Esophagus mucosa (tissue), 1 donor: Measurements from ENCODE around the gene LDB2. TPM values are rescaled to one million over a fixed set of nuclear protein-coding genes. Genes with fewer than 3 reads are reported as not detected.
A peak's percentile ranks its signal among the peaks of the same experiment; 100 is the strongest.
"Not testable (repeated sequence)": the region's sequence is repeated elsewhere in the genome, so short reads cannot be mapped to it uniquely, and the experiment has no call there.

Source experiments
- ATAC-seq: fragments of 200-7000 bp; cut with Tn5 transposase; one replicate; pipeline ENCODE4 v1.9.1; 2020
- total RNA-seq: library from RNA; stranded (reverse); gene quantifications from one replicate; pipeline ENCODE4 v1.2.4, GENCODE V29; 2023
- donor health status: DM: yes; HTN: yes; CAD: no.

The LDB2 gene
- total RNA-seq, 1 donor from 2014 or later: 4.9 TPM

DNA sequence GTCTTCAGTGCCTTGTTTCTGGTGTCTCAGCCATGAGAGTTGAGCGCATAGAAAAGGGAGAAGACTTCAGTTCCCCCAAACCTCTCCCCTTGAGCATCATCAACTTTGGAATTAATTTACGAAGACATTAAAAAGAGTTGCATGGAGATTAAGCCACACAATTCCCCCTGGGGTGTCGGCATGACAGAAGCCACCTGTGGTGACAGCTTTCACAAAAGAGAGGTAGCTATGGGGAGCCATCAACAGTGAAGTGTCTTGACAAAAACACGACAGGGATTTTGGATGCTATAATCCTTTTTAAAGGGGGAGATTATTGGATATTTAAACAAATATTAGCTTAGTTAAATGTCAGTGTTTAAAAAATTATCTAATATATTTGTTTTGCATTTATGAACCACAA is 307.6 kb downstream of the LDB2 start:
- ATAC-seq: no peak

DNA sequence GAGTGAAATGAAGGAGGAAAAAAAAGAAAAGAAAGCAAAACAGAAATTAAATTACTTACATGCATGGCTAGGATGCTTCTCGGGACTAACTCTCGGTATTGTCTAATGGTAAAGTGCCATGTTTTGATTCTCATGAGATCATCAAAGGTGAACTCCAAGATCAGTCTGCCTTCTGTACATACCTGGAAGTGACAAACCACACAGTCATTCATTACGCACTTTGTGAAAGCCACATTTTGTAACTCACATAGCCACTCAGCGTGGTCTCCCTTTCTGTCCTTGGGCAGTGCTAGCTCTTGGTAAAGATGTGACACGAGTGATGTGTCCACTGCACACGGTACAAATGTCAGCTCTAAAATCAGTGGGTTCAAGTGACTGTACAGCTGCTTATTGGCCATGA is 309.8 kb downstream of the LDB2 start:
- no peak for ATAC-seq

- no peak for ATAC-seq
Observed at GRCh38 chr4:16588149-16588548, 310.3 kb downstream of the LDB2 start.

DNA sequence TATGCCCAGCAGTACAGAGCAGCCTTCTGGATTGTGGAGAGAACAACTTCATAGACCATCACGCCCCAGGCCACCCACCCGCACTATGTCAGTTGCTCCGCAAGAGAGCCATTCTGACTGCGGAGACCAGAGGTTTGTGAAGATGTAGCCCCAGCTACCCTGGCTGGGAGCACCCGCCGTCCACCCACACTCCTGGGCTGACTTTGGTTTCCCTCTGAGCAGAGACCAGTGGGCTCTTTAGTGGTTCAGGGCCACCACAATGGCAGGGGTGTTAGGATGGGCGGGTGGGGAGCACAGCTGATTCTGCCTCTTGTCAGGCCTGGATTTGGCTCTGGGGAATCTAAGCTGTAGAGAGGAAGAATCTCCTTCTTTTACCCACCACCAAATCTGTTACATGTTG is 313.4 kb downstream of the LDB2 start:
- ATAC-seq: no peak

DNA sequence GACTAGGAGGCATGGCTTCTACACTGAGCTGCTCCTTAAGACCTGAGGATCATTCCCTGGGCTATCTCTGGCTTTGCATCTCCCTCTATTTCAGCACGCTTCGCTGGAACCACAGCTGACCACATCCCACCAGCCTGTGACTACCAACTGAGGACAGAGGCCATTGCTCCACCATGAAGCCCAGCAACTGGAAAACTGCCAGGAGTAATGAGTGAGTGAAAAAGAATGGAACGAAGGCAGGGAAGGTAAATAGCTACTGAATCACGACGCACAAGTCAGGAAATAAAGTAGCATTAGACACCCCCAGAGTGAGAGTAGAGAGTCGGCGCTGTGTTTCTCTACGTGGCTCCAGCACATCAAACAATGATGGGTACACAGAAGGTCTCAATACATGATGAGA is 314.7 kb downstream of the LDB2 start:
- ATAC-seq: no peak

DNA sequence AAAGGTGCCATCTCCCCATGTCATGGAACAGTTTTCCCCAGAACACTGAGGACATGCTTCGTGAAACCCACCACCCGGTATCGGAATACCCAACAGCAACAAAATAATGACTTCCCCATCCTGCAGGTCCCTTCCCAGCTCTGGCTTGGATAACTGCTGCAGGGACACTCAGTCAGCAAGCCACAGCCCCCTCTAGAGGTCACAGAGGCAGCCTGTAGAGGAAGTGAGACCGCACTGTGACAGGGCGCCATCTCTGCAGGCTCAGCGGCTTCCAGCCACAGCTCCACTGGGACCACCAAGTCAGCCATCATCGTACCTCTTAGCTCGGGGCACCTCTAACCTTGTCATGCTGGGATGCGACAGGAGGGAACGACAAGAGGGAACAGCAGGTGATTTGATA is 315.9 kb downstream of the LDB2 start:
- no peak for ATAC-seq

DNA sequence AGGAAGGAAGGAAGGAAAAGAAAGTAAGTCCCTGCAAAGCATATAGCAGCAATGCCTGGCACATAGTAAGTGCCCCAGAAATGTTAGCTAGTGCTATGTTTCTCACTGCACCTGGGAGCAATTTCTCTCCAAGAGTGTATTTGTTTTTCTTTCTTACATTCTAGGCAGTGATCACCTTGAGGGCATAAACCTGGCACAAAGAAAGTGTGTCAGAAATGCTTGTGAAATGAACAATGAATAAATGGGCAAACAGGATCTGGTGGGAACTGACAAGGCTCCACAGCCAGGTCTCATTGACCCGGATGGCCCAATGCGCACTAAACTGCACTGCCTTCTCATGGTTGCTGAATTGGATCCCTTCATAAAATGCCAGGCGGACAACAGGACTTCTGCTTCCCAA is 316.4 kb downstream of the LDB2 start:
- no peak for ATAC-seq

DNA sequence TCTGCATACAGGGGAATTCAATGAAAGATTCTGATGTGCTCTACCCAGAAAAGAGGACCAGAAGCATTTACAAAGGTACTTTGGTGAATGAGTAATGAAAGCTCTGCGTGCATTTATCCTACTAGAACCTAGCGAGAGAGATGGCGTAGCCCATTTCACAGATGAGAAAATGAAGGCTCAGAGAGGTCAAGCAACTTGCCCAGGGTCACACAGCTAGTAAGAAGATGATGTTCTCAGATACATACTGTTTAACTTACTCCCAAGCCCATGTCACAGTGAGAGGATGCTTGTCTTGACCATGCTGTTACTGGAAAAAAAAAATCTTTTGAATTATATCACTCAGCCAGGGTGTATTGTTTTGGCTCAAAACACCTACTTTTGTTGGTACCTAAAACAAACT is 317.3 kb downstream of the LDB2 start:
- ATAC-seq: no peak

- no peak for ATAC-seq
Observed at GRCh38 chr4:16580514-16580913, 317.9 kb downstream of the LDB2 start.

GRCh38 chr4:16579866-16580265 is 318.6 kb downstream of the LDB2 start:
- ATAC-seq: no peak

GRCh38 chr4:16577177-16577576 is 321.3 kb downstream of the LDB2 start:
- no peak for ATAC-seq

DNA sequence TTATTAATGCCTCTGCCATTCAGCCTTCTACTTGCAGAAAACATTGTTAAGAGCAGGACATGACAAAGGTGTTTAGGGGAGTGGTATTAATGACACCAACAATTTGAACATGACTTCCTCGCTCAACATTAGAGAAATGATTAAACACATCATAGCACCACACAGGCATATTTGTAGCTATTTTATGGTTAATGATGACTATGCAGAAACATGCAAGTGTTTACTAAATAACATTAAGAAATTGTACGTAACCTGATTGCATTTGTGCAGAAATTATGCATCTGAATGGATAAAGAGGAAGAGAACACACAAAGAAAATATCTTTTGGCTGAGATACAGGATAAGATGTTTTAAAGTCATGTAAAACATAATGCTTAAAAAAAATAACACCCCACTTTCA is 323.5 kb downstream of the LDB2 start:
- ATAC-seq: no peak

DNA sequence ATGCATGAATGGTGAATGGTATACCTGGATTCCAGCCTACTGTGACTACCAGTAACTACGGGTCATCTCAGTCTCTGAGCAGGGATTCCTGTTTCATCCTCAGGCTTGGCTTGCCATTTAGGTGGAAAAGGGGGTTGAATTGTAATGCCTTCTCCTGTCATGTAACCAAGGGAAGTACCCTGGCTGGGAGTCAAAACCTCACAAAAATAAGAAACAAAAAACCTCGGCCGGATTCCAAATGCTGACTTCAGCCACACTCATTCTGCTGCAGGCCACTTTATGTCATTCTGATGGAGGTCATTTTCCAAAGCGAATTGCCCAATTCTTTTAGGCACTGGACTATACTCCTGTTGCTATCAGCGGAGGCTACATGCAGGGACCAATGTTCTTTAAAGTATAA is 324.7 kb downstream of the LDB2 start:
- ATAC-seq: no peak

GRCh38 chr4:16573206-16573605 is 325.2 kb downstream of the LDB2 start:
- ATAC-seq: no peak

DNA sequence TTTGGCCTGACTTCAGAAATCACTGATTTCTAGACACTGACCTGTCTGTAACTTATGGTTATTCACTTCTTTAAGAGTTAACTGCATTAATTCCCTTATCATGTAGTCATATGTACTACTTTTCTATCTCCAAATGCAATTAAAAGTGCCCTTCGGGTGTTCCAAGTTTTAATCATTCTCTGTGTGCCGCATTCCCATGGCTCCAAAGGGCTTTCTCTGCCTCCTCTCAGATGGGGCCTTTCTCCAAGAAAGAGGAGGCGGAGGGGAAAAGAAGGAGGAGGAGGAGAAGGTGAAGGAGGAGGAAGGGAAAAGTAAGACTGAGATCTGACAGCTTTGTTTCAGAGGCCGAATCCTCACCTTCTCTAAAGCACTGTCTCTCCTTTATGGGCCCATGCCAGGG is 325.8 kb downstream of the LDB2 start:
- ATAC-seq: no peak

GRCh38 chr4:16572161-16572560 is 326.3 kb downstream of the LDB2 start:
- ATAC-seq: no peak

GRCh38 chr4:16569790-16570189 is 328.7 kb downstream of the LDB2 start:
- no peak for ATAC-seq

GRCh38 chr4:16557316-16557715 is 341.1 kb downstream of the LDB2 start:
- ATAC-seq: not testable (repeated sequence)

GRCh38 chr4:16555156-16555555 is 343.3 kb downstream of the LDB2 start:
- no peak for ATAC-seq

- no peak for ATAC-seq
Observed at GRCh38 chr4:16550531-16550930, 347.9 kb downstream of the LDB2 start.

- ATAC-seq: no peak
Observed at GRCh38 chr4:16545656-16546055, 352.8 kb downstream of the LDB2 start.

DNA sequence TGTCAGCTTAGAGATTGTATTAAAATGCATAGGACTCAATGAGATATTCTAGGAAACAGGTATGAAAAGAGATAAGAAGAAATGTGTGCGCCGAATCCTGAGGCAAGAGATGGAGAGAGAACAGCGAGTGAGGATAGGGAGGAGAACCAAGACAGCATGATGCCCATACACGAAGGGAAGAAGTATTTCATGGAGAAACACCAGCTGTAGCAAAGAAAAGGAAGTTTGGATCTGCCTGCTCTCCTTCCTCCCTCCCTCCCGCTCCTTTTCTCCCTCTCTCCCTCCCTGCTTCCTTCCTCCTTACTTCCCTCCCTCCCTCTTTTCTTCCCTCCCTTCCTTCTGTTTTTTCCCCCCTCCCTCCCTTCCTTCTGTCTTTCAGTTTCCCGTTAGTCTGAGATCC is 353.6 kb downstream of the LDB2 start:
- ATAC-seq: no peak

DNA sequence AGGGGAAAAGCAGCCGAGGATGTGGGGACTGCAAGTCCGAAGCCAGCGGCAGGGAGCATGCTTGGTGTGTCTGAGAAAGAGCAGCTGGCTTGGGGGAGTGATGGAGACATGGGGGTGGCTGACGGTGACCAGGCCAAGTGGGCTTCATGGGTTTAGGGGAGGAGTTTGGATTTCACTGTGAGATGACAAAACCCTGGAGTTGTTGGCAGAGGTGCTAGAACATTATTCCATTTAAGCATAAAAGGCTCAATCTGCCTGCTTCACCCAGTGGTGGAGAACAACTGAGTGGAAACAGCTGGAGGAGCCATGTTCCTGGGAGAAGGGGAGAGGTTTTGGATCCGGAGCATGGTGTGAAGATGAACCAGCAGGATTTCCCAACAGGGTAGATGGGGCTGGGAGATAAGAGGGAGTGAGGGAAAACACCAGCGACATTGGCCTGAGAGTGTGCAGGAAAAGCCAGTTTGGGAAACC is 354.2 kb downstream of the LDB2 start:
- ATAC-seq: no peak

GRCh38 chr4:16537926-16538325 is 360.5 kb downstream of the LDB2 start:
- ATAC-seq: peak; percentile 82

DNA sequence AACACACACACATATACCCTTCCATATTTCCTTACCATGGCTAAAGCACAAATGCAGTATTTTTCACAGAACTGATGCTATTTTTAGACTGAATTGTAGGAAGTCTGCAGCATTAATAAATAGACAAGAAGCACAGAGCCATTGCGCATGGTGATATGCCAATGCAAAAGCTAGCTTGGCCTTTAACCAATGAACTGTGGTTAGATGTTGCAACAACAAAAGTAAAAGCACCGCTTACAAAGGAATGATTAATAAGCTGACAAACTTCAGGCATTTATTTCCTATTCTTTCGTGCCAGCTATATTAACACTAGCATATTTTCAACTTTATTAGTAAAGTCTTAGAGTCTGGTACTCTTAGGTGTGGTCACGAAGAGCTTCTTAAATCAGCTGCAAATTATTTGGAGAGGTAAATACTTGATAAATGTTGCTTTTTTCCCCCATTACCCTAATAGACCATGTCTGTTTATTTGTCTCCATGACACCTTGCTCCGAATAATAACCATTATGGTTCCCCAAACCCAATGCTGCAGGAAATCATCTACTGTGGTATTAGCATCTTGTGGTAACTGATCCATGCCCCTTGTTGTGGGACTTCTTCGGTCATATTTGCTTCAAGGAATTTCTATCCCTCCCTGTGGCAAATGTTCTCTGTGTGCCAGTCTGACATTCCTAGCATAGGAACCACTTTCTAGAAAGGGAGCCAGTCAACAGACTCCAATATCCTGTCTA is 366.0 kb downstream of the LDB2 start:
- peak; percentile 85 for ATAC-seq
